ENCODE results near the gene TPRA1.

DNA sequence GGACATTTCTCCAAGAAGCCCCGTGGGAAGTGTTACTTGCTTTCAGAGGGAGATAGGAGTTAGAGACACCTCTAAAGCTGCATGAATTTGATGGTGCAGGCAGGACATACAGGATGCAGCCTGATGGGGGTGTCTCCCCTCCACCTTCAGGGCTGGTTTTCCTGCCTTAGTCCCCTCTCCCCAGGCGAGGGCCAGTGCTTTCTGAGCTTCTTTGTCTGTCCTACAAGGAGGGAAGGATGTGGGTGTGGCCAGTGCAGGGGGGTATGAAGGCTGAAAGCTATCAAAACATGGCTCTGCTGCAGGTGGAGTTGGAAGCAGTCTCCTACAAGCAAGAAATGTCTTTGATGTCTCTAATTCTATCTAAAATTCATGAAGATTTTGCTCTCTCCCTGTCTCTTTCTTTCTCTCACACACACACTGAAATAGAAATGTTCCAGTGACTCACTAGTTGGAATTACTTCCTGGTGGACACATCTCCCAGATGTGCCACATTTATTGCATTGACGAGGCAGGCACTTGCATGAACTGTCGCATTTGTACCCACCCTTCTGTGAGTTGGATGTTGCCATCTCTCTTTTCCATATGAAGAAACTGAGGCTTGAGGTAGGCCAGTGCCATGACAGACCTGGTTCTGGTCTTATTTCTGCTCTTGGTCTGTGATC, 24.5 kb upstream of the TPRA1 start:
- TF ChIP-seq, protein P1, sequence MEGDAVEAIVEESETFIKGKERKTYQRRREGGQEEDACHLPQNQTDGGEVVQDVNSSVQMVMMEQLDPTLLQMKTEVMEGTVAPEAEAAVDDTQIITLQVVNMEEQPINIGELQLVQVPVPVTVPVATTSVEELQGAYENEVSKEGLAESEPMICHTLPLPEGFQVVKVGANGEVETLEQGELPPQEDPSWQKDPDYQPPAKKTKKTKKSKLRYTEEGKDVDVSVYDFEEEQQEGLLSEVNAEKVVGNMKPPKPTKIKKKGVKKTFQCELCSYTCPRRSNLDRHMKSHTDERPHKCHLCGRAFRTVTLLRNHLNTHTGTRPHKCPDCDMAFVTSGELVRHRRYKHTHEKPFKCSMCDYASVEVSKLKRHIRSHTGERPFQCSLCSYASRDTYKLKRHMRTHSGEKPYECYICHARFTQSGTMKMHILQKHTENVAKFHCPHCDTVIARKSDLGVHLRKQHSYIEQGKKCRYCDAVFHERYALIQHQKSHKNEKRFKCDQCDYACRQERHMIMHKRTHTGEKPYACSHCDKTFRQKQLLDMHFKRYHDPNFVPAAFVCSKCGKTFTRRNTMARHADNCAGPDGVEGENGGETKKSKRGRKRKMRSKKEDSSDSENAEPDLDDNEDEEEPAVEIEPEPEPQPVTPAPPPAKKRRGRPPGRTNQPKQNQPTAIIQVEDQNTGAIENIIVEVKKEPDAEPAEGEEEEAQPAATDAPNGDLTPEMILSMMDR (IDR thresholded peaks at IDR 0.05 in 8 of 11, conservative IDR thresholded peaks at IDR 0.05 in 3 of 11), result no peak
- TF ChIP-seq POLR2AphosphoS5 (IDR thresholded peaks at IDR 0.05), result no peak
- TF ChIP-seq POLR2A (IDR thresholded peaks at IDR 0.05), result no peak
